NCI-H146 (cell line): ENCODE results near the gene HS3ST1.
A peak's percentile ranks its signal among the peaks of the same experiment; 100 is the strongest.

Experiments used
- DNase-seq: peaks from one replicate; lab custom pipeline; 2025; lab: John Stamatoyannopoulos, UW

Gene HS3ST1

DNA sequence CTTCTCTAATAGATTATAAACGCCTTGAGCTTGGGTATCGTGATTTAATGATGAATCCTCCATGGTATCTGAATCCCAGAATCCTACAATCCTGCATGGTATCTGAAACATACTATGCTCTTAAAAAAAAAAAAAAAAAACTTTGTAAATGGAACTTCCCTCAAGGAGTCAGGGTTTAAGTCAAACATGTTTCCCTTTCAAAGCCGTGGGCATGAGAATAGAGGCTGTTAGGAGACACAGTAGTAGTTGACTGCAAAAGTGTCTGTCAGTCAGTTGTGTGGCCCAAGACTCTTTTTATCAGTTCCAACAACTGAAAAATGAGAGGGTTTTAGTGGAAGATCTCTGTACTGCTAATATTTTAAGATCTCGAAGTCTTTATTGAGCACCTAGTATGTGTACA lies 2.4 kb upstream of the HS3ST1 start:
- no peak for DNase-seq

DNA sequence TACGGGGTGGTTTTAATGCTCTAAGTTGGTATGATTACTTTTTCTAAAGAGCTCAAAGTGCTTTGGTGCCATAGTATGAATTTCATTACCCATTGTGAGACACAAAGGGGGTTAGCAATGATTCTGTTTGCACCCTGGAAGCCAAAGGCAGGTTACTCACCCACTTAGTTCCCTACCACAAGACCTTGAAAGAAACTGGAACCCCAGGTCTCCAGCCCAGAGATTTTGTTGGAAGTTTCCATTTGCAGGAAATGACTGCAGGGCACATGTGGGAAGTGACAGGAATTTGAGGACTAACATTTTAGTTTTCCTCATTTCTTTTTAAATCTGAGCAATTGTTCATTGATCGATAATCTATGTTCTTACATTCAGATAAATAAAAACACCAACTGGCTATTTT lies 1.8 kb upstream of the HS3ST1 start:
- no peak for DNase-seq

DNA sequence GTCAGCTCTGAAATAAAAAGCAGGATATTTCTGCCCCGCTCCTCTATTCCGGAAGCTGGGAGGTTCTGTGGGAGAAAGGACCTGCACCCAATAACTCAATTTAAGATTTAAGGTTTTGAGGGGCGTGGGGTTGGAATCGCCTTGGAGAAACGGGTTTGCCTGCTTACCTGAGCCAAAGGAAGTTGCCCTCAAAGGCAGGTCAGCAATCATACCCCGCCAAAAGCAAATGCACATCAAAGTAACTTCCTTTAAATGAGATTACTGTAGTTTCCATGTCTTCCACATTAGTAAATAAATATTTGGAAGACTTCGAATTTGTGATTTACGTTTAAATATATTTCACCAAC lies 978 bp upstream of the HS3ST1 start:
- DNase-seq: no peak

DNA sequence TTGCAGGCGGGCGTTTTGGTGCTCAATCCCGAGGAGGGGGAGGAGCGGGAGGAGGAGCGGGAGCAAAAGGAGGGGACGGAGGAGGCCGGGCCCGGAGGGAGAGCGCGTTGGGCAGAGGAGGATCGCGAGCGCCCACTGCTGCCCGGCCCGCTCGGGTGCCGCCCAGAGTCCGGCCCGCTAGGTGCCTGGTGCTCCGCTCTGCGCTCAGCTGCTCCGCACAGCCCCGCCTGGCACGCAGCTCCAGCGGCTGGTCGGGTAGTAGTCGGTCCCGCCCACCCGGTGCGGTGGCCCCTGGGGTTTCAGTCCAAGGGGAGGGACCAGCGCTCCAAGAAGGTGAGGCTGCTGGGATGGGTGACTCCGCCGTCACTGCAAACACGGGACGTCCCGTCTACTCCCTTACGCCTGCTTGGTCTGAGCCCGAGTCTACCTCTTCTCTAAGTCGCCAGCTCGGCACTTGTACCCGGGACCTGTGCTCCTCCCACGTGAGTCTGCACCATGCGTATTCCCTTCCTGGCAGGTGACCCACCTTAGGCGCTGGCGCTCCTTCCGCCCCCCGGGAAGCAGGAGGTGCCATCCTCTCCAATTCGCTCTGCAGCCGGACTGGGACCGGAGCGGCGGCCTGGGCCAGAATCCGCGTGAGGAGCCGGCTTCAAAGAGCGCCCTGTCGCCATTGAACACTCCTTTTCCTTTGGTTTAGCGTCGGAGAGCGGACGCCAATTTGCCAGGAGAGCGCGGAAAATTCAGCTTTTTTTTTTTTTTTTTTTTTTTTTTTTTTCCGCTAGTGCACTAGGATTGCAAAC lies 405 bp upstream of the HS3ST1 start:
- peak; percentile 95 for DNase-seq

- DNase-seq: no peak
Observed at GRCh38 chr4:11427121-11427996, 1.3 kb downstream of the HS3ST1 start.

DNA sequence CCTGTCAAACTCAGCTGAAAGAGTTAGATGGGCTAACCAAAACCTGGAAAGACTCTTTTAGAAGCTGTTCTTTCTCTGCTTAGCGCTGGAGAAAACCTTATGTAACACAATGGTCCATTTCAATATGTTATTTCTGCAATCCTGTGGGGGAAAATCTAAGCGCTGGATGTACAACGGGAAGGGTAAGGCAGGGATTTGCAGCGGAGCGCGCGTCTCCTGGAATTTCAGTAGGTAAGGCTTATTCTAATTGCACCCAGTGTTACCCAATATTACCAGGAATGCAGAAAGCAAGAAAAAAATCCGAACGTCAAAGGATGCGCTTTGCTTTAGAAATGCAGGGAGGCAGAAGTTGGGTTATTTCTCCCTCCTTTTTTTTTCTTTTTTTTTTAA lies 2.0 kb downstream of the HS3ST1 start:
- no peak for DNase-seq

DNA sequence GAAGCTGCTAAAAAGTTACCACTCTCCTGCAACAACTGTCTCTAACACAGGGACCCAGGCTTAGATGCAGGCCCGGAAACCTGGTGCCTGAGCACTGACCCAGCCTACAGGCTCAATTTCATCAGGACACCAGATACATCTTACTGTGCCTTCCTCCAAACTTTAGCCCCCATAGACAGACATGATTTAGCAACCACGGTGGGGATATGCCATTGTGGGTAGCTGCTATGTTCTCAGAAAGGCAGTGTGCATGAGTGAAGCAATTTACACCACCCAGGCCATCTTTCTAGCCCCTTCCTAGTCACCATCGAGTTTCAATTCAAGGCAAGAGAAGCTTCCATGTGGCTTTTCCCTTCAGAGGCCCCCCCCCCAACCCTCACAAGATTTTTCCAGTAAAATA lies 2.7 kb downstream of the HS3ST1 start:
- DNase-seq: no peak

DNA sequence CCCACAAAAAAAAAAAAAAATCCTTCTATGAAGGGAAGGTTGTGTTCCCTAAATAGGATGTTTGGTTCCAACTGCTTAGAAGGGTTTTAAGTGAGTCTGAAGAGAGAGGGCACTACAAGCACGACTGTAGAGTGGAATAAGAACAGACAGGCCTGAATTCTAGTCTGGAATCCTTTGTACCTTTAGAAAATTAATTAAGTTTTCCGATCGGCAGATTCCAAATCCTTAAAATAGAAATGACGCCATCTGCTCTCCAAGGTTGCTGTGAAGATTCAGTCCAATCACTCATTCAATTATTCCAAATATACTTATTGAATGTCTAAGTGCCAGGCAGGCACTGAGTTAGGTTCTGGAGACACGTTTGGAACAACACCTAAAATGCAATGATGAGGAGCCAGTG lies 3.8 kb downstream of the HS3ST1 start:
- no peak for DNase-seq

DNA sequence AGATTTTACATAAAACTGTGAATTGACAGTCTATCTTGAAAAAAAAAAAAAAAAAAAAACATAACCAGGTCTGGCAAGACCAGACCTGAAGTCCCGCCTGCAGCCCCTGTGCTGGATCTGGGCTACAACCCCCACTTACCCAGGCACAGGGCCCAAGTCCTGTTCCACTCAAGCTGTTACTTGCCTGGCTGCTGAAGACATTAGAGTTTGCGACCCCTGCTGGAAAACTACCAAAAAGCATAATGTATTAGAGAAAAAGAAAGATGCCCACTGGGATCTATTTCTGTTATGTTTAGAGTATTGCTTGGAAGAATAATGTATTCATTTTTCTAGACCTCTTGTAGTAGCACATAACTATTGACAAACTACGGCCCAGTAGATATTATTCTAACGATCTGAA lies 4.7 kb downstream of the HS3ST1 start:
- peak; percentile 30 for DNase-seq

DNA sequence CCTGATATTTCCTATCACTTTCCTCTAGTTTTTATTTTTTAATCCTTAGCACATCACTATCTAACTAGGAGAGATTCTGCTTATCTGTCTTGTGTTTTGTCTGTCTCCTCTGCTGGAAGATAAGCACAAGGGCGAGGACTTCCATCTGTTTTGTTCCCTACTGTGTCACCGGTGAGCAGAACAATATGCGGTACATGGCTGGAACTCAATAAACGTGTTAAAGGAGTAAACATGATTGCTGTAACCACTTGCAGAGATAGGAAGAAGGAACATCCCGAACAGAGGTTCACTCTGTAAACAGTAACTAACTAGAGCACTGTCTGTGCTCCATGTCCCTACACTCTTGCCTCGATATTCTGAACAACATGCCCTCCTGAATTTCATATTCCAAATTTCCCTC lies 5.2 kb downstream of the HS3ST1 start:
- DNase-seq: no peak

- DNase-seq: no peak
Observed at GRCh38 chr4:11421116-11421515, 7.6 kb downstream of the HS3ST1 start.

GRCh38 chr4:11420327-11420726 lies 8.4 kb downstream of the HS3ST1 start:
- no peak for DNase-seq

GRCh38 chr4:11418610-11419009 lies 10.1 kb downstream of the HS3ST1 start:
- DNase-seq: no peak

DNA sequence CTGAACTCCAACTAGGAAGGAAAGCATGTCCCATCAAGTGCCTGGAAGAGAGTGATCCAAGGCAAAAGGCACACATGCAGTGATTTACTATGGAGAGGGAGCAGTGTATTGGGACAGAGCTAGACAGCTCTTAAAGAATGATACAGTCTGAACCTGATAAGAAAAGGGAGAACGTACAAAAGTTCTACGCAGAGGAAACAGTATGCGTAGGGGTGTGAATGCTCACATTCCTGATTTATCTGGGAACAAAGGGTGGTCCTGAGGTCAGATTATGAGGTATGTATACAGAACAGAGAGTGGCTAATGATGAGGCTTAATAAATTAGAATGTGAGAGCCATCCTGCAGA lies 12.0 kb downstream of the HS3ST1 start:
- no peak for DNase-seq

DNA sequence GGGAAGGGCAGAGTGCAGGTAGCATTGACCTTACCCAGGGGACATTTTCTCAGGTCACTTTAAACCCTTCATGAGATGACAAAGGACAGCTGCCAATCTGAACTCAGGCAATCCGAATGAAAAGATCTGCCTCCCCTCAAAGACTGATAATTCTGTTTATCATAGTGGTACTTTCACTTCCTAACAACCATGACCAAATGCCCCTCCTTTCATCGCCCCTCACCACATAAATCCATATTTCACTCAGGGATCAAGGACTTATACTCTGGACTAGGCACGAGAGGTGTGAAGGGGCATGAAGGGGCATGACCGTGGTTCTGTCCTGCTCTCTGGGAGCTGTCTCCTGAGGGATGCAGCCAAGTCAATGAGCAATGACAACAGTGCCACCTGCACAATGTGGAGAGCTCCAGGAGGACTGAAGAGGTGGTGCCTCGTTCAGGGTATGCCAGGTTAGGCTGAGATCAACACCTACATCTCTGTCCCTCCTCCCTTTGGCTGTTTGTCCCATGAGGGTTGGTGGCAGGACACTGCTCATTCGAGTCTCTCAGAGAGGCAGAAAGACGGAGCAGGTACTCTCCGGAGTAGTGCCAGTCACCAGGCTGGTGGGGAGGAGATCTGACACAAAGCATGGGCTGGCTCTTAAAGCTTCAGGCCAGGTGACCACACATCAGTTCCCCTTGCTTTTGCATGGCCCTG lies 12.5 kb downstream of the HS3ST1 start:
- no peak for DNase-seq

GRCh38 chr4:11415409-11416070 lies 13.2 kb downstream of the HS3ST1 start:
- DNase-seq: no peak

GRCh38 chr4:11412211-11412610 lies 16.5 kb downstream of the HS3ST1 start:
- DNase-seq: no peak

DNA sequence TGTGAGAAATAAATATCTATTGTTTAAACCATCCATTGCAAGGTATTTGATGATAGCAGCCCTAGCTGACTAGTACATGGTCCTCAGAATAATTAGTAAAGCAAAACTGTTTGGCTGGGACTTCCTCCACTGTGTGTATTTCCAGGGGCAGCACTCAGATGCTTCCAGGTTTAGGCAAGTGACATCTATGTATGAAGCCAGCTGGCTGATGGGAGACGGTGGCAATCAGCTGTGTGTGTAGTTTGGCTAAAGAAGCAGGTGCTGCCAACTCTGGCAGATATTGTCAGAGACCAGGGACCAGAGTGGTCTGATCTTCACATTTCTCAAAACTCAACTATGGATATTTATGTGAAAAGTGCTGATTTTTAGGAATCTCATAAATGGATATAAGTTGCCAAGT lies 19.1 kb downstream of the HS3ST1 start:
- no peak for DNase-seq

DNA sequence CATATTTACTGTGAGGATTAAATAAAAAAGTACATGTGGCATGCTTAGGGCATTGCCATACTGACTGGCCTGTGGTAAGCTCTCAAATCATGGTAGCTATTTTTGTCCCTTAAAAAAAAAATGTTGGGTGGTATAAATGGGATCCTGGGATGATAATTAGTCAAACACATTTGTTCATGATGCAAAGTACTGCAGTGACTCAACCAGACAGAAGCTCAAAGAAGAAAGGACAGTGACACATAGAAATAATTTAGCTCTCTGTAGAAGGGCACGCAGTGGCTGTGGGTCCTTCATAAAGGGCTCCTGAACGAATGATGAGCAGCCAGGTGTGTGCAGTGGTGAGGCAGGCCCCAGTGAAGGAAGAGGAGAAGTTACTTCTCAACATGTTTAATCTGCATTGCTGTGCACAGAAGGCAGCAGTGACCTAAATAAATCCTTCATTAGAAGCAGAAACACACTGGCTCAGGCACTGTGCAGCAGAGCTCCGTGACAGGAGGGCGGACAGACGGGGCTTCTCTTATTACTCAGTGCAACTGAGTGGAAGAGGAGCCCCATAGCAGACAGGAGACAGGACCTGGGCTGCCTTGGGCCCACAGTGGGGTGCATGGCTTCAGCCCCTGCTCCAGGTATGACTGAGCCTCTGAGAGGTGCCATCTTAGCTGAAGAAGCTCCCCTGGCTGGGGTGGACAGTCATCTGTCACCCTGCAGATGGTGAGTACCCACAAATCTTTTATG lies 20.3 kb downstream of the HS3ST1 start:
- DNase-seq: no peak

DNA sequence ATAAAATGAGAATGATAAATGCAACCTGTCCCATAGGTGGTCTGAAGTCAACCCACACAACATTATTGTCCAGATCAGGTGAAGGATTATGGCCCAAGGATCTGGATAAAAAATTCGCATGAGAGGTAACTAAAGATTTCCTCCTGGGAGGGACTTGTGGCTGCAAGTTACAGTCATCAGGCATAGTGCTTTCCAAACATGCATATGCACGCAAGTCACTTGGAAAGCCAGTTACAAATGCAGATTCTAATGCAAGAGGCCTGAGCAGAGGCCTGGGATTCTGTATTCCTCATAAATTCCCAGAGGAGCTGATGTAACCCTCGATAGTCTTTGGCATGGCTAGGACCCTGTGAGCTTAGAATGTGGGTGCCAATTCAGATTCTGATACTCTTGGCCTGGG lies 21.1 kb downstream of the HS3ST1 start:
- no peak for DNase-seq

DNA sequence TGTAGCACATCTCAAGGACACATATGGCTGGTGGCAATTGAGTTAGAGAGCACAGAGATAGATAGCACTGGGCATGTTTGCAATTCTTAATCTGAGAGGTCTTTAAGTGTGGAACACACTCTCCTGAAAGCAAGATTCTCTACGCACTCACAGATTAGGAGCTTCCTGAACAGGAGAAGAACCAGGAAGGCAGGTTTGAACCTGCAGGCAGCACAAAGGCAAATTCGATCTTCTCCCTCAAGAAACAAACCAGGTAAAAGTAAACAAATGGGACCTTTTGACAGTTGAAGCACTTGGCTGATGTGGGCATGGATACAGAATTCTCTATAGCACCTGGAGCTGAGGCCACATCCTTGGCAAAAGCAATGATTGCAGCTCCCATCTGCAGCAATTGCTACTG lies 24.3 kb downstream of the HS3ST1 start:
- DNase-seq: peak; percentile 28

DNA sequence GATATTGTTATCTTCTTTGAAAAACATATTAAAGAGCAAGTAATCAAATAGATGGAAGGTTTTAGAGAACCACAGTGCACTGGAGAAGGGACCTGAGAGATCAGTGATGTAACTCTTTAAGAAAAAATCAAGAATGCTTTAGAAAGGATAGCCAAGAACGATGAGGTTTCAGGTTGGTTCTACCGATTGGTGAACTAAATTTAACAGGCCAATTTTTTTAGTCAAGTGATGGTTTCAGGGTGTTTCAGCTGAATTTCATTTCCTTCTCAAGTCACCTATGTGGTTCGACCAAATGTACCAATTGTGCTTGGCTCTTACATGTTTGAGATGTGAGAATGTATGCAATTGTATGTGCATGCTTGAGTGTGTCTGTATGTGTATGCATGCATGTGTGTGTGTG lies 26.5 kb downstream of the HS3ST1 start:
- DNase-seq: no peak
